B cell (primary cell): ENCODE results near the gene MCM10.

Source experiments
- EZH2 ChIP-seq: IDR thresholded peaks from 2 replicates; pipeline ENCODE4 v1.6.1; 2012; ENCODE audit warnings: borderline replicate concordance, low read depth, mild to moderate bottlenecking, moderate library complexity, low read length; ENCODE audit not compliant: insufficient read depth, poor library complexity, severe bottlenecking
- TF ChIP-seq, protein P1 (sequence below): fragments of 200-600 bp; IDR thresholded peaks from one replicate; pipeline ENCODE4 v1.8.0; 2022; ENCODE audit warnings: antibody characterized with exemption, mild to moderate bottlenecking

- no peak for TF ChIP-seq EZH2
- TF ChIP-seq, protein P1, sequence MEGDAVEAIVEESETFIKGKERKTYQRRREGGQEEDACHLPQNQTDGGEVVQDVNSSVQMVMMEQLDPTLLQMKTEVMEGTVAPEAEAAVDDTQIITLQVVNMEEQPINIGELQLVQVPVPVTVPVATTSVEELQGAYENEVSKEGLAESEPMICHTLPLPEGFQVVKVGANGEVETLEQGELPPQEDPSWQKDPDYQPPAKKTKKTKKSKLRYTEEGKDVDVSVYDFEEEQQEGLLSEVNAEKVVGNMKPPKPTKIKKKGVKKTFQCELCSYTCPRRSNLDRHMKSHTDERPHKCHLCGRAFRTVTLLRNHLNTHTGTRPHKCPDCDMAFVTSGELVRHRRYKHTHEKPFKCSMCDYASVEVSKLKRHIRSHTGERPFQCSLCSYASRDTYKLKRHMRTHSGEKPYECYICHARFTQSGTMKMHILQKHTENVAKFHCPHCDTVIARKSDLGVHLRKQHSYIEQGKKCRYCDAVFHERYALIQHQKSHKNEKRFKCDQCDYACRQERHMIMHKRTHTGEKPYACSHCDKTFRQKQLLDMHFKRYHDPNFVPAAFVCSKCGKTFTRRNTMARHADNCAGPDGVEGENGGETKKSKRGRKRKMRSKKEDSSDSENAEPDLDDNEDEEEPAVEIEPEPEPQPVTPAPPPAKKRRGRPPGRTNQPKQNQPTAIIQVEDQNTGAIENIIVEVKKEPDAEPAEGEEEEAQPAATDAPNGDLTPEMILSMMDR = no peak
Measured at GRCh38 chr10:13238271-13239077, 77.1 kb downstream of the MCM10 start.
